Keratinocyte (primary cell): ENCODE measurements around the gene TRIM9. TPM values are rescaled to one million over a fixed set of nuclear protein-coding genes. Genes with fewer than 3 reads are reported as not detected.

ENCODE experiments used
- DNase-seq: peaks from one replicate; pipeline ENCODE4 v3.0.0-alpha.2; 2011; ENCODE audit warnings: low read depth, missing footprints, low spot score
- FAIRE-seq: peaks from 2 replicates; lab custom pipeline; 2011; peaks lifted over from hg19 to GRCh38; lab: Jason Lieb, UNC
- H2AFZ ChIP-seq: 2 replicates; pipeline ENCODE4 v1.6.0; 2012; ENCODE audit warnings: low read length, control low read depth, inconsistent platforms; ENCODE audit not compliant: control insufficient read depth
- H3K27ac ChIP-seq: 2 replicates; pipeline ENCODE4 v1.5.1; 2011; ENCODE audit warnings: low read length; ENCODE audit not compliant: control insufficient read depth, insufficient read depth
- H3K27me3 ChIP-seq: 3 replicates; pipeline ENCODE4 v1.6.0; 2011; ENCODE audit warnings: low read length; ENCODE audit not compliant: control insufficient read depth, insufficient read depth; ENCODE audit errors: extremely low read depth
- H3K36me3 ChIP-seq, 2 experiments: 2 replicates in 1 of 2; 3 replicates in 1 of 2; pipeline ENCODE4 v1.5.1; 2011; ENCODE audit warnings: low read length in 2 of 2, mild to moderate bottlenecking in 1 of 2; ENCODE audit not compliant: control insufficient read depth in 2 of 2, insufficient read depth in 2 of 2; ENCODE audit errors: extremely low read depth in 1 of 2
- H3K4me1 ChIP-seq: 3 replicates; pipeline ENCODE4 v1.5.1; 2011; ENCODE audit warnings: low read length; ENCODE audit not compliant: control insufficient read depth, insufficient read depth; ENCODE audit errors: extremely low read depth
- H3K4me2 ChIP-seq: 3 replicates; pipeline ENCODE4 v1.6.0; 2011; ENCODE audit warnings: low read depth, low read length; ENCODE audit not compliant: control insufficient read depth, insufficient read depth; ENCODE audit errors: extremely low read depth
- H3K4me3 ChIP-seq, 3 experiments: fragments of 200-600 bp in 1 of 3; sonication (generic) in 1 of 3; 2 replicates in 2 of 3; 3 replicates in 1 of 3; pipeline ENCODE4 v1.5.1; 2011 to 2016; ENCODE audit warnings: low read length in 3 of 3, mild to moderate bottlenecking in 3 of 3, control low read depth in 2 of 3, inconsistent platforms in 1 of 3, low read depth in 1 of 3, mixed read lengths in 1 of 3, mixed run types in 1 of 3, moderate library complexity in 1 of 3; ENCODE audit not compliant: control insufficient read depth in 2 of 3, insufficient read depth in 2 of 3; ENCODE audit errors: extremely low read depth in 1 of 3
- H3K79me2 ChIP-seq: 2 replicates; pipeline ENCODE4 v1.6.0; 2012; ENCODE audit warnings: low read length; ENCODE audit not compliant: control insufficient read depth, insufficient read depth
- H3K9ac ChIP-seq: 3 replicates; pipeline ENCODE4 v1.6.0; 2011; ENCODE audit warnings: low read length; ENCODE audit not compliant: control insufficient read depth, insufficient read depth; ENCODE audit errors: extremely low read depth
- H3K9me1 ChIP-seq: 3 replicates; pipeline ENCODE4 v1.6.0; 2011; ENCODE audit warnings: low read length; ENCODE audit not compliant: control insufficient read depth, insufficient read depth; ENCODE audit errors: extremely low read depth
- H3K9me3 ChIP-seq: 2 replicates; pipeline ENCODE4 v1.5.1; 2012; ENCODE audit warnings: low read depth, low read length; ENCODE audit not compliant: control insufficient read depth
- H4K20me1 ChIP-seq: 3 replicates; pipeline ENCODE4 v1.6.0; 2011; ENCODE audit warnings: low read length; ENCODE audit not compliant: control insufficient read depth, insufficient read depth; ENCODE audit errors: extremely low read depth
- EZH2 ChIP-seq: IDR thresholded peaks from one replicate; pipeline ENCODE4 v1.6.1; 2012; ENCODE audit warnings: inconsistent platforms, mild to moderate bottlenecking, low read length, moderate library complexity
- dilution Hi-C: fragments of 300-500 bp; cut with MboI; formaldehyde crosslinking; loops from one replicate; pipeline ENCODE4 v1.7.0; 2020; ENCODE audit warnings: low sequenced_read_pairs; ENCODE audit not compliant: extremely low pct_ligation_motif_present
- polyA plus RNA-seq, 5 experiments: library from polyadenylated mRNA; depleted of rRNA in 3 of 5; stranded (reverse) in 3 of 5; stranded (forward) in 1 of 5; unstranded in 1 of 5; fragments of >200 nt; gene quantifications; 1 replicate in 1 of 5; 2 replicates in 3 of 5; 3 replicates in 1 of 5; pipeline versions ENCODE4 v1.2.1 to v1.2.3, GENCODE V29; 2011 to 2012; ENCODE audit warnings: missing spikeins in 2 of 5, low read depth in 1 of 5, low replicate concordance in 1 of 5
- TF ChIP-seq, protein P1 (sequence below), 3 experiments: IDR thresholded peaks in 1 of 3; conservative IDR thresholded peaks in 1 of 3; optimal IDR thresholded peaks in 1 of 3; 2 replicates in 2 of 3; 3 replicates in 1 of 3; pipeline versions ENCODE3 to v1.5.1; 2011; ENCODE audit warnings: low read length in 3 of 3, mild to moderate bottlenecking in 3 of 3, moderate library complexity in 2 of 3, control low read depth in 1 of 3, inconsistent platforms in 1 of 3; ENCODE audit not compliant: insufficient read depth in 2 of 3; ENCODE audit errors: extremely low read depth in 1 of 3

Gene TRIM9
- polyA plus RNA-seq, 1 donor (not counting 4 experiments of a cell fraction or from before 2014, with no cell fraction given), result 0.04 TPM

DNA sequence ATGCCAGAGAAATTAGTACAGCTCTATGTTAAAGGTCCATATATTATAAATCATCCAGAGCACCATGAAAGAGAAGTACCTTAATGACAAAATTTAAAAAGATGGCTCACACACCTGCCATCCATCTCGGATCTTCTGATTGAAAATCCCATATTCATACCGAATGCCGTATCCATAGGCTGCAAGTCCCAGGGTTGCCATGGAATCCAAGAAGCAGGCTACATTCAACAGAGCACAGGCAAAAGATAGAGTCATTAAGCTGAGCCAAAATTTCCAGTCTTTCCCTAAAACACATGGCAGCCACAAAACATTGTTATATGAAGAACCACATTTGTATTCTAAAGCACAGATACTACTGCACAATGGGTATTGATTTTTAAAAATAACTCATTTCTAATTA is 163.3 kb downstream of the TRIM9 start:
- H3K9me1 ChIP-seq, result no peaks in the 10 kb centered on the region
- peaks cover 10% of the 10 kb centered on the region for H3K4me1 ChIP-seq
- dilution Hi-C loops, result no loop called here
- H3K27ac ChIP-seq, result no peak overlapping the region
- H3K9ac ChIP-seq, result no peak overlapping the region
- H3K9me3 ChIP-seq, result no peaks in the 10 kb centered on the region
- DNase-seq (no peak), FAIRE-seq (no peak)
- no peak overlapping the region for H2AFZ ChIP-seq
- no peak overlapping the region for H3K4me3 ChIP-seq
- H3K4me2 ChIP-seq, result no peak overlapping the region
- H3K27me3 ChIP-seq, result no peaks in the 10 kb centered on the region
- peaks cover 28% of the 10 kb centered on the region for H3K79me2 ChIP-seq
- H3K36me3 ChIP-seq, result peaks cover 45 to 62% of the 10 kb centered on the region in 2 experiments
- TF ChIP-seq, protein P1, sequence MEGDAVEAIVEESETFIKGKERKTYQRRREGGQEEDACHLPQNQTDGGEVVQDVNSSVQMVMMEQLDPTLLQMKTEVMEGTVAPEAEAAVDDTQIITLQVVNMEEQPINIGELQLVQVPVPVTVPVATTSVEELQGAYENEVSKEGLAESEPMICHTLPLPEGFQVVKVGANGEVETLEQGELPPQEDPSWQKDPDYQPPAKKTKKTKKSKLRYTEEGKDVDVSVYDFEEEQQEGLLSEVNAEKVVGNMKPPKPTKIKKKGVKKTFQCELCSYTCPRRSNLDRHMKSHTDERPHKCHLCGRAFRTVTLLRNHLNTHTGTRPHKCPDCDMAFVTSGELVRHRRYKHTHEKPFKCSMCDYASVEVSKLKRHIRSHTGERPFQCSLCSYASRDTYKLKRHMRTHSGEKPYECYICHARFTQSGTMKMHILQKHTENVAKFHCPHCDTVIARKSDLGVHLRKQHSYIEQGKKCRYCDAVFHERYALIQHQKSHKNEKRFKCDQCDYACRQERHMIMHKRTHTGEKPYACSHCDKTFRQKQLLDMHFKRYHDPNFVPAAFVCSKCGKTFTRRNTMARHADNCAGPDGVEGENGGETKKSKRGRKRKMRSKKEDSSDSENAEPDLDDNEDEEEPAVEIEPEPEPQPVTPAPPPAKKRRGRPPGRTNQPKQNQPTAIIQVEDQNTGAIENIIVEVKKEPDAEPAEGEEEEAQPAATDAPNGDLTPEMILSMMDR (optimal IDR thresholded peaks at IDR 0.05 in 1 of 3, IDR thresholded peaks at IDR 0.05 in 1 of 3, conservative IDR thresholded peaks at IDR 0.05 in 1 of 3; ENCODE audit: extremely low read depth in 1 of 3, insufficient read depth in 2 of 3, low read length in 3 of 3), result no peak
- TF ChIP-seq EZH2, result no peak
- H4K20me1 ChIP-seq, result no peaks in the 10 kb centered on the region

DNA sequence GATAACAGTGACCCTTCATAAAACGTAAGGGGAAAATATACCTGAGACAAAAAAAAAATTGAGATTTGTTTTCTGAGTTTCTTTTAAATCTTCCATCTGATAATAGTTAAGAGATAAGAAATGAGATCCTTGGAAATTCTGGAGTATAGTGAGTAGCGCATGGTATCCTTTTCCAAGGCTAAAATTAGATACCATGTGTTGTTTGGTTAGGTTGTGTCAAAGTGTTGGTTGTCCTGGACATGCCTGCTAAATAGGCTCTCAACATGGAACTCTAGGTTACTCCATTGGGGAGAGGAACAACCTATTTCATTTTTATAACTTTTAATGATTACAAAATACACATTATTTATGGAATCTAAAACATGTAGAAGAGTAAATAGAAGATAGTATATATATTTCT is 165.4 kb downstream of the TRIM9 start:
- Histone ChIP-seq H3K4me2 (no peak overlapping the region), H3K4me1 (no peaks in the 10 kb centered on the region), H3K36me3 (peaks cover 46 to 55% of the 10 kb centered on the region in 2 experiments), H3K27me3 (no peaks in the 10 kb centered on the region), H2AFZ (no peak overlapping the region), H3K9me3 (no peaks in the 10 kb centered on the region), H3K27ac (no peak overlapping the region), H3K9me1 (no peaks in the 10 kb centered on the region), H3K79me2 (peaks cover 14% of the 10 kb centered on the region), H3K9ac (no peak overlapping the region), H3K4me3 (no peak overlapping the region), H4K20me1 (no peaks in the 10 kb centered on the region)
- no peak for DNase-seq
- no peak for FAIRE-seq
- TF ChIP-seq EZH2, result no peak
- TF ChIP-seq, protein P1 (optimal IDR thresholded peaks at IDR 0.05 in 1 of 3, IDR thresholded peaks at IDR 0.05 in 1 of 3, conservative IDR thresholded peaks at IDR 0.05 in 1 of 3; ENCODE audit: extremely low read depth in 1 of 3, insufficient read depth in 2 of 3, low read length in 3 of 3), result no peak
- dilution Hi-C loops, result no loop called here
